ENCODE results near the gene EIF4E1B.

DNA sequence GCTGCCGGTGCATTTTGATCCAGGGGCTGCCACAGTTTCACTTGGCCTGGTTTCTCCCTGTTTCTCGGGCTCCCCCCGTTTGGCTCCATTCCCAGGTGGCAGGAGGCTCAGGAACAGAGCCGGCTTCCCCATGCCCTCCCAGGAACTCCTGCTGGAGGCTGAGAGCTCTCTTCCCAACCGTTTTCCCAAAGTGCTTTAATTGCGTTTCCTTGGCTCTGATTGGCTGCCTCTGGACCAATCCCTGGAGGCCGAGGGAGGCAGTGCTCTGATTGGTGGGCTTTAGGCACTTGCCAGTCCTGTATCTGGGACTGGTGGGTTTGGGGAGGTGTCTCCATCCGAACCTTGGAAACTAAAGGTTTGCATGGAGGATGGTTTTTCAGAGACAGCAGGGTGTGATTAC lies 21.7 kb downstream of the EIF4E1B start:
- no peak for TF ChIP-seq EZH2 (IDR thresholded peaks at IDR 0.05; ENCODE audit: borderline replicate concordance, insufficient read depth, low read depth, low read length, poor library complexity, severe bottlenecking)
- TF ChIP-seq, protein P1, sequence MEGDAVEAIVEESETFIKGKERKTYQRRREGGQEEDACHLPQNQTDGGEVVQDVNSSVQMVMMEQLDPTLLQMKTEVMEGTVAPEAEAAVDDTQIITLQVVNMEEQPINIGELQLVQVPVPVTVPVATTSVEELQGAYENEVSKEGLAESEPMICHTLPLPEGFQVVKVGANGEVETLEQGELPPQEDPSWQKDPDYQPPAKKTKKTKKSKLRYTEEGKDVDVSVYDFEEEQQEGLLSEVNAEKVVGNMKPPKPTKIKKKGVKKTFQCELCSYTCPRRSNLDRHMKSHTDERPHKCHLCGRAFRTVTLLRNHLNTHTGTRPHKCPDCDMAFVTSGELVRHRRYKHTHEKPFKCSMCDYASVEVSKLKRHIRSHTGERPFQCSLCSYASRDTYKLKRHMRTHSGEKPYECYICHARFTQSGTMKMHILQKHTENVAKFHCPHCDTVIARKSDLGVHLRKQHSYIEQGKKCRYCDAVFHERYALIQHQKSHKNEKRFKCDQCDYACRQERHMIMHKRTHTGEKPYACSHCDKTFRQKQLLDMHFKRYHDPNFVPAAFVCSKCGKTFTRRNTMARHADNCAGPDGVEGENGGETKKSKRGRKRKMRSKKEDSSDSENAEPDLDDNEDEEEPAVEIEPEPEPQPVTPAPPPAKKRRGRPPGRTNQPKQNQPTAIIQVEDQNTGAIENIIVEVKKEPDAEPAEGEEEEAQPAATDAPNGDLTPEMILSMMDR (IDR thresholded peaks at IDR 0.05): no peak
